Esophagus muscularis mucosa (tissue), 3 donors: ENCODE measurements around the gene DCTN5.

ENCODE experiments used
- POLR2A ChIP-seq: fragments of 450-650 bp; IDR thresholded peaks from one replicate; pipeline ENCODE4 v1.6.1; 2017; ENCODE audit warnings: antibody characterized with exemption, moderate library complexity, mild to moderate bottlenecking, low read depth
- POLR2AphosphoS5 ChIP-seq, 2 donors: sonication (generic); formaldehyde crosslinking; IDR thresholded peaks; one replicate each; pipeline ENCODE4 v1.6.1; 2017; ENCODE audit warnings: antibody characterized with exemption in 2 of 2
- TF ChIP-seq, protein P1 (sequence below), 3 experiments: fragments of 200-600 bp in 2 of 3; fragments of 450-650 bp in 1 of 3; sonication (generic) in 2 of 3; IDR thresholded peaks; one replicate each; pipeline ENCODE4 v1.5.1; 2017 to 2019; ENCODE audit warnings: antibody characterized with exemption in 3 of 3, mild to moderate bottlenecking in 2 of 3, moderate library complexity in 1 of 3

DNA sequence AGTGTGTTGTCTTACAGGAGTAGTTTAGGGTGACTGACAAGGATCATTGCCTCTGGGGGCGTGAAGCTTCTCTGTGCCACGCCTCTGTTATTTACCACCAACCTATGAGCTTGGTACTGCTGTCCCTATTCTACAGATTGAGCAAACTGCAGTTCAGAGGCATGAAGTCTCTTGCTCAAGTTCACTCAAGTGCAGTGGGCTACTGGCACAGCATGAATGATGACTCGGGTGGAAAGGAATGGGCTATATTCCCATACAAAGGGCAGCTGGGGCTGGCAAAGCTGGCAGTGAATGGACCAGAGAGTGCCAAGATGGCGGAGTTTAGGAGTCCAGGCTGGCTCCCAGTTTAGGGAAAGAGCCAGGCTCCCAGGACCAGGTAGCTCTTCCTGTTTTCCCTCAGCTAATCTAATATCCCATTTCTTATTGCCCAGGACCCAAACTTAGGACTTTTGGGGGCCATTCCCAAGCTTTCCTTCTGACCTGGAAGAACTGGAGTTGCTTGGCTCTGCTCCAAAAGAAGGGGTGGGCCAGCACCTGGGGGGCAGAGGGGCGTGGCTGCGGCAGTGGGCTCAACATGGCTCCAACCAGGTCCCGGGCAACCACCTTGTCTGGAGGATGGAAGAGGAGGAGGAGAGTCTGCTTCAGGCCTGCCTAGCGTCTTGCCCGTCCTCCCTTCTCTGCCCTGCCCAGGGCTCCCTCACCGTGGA lies 50.4 kb downstream of the DCTN5 start:
- TF ChIP-seq, protein P1, sequence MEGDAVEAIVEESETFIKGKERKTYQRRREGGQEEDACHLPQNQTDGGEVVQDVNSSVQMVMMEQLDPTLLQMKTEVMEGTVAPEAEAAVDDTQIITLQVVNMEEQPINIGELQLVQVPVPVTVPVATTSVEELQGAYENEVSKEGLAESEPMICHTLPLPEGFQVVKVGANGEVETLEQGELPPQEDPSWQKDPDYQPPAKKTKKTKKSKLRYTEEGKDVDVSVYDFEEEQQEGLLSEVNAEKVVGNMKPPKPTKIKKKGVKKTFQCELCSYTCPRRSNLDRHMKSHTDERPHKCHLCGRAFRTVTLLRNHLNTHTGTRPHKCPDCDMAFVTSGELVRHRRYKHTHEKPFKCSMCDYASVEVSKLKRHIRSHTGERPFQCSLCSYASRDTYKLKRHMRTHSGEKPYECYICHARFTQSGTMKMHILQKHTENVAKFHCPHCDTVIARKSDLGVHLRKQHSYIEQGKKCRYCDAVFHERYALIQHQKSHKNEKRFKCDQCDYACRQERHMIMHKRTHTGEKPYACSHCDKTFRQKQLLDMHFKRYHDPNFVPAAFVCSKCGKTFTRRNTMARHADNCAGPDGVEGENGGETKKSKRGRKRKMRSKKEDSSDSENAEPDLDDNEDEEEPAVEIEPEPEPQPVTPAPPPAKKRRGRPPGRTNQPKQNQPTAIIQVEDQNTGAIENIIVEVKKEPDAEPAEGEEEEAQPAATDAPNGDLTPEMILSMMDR (IDR thresholded peaks at IDR 0.05) = no peak
- TF ChIP-seq POLR2AphosphoS5 (IDR thresholded peaks at IDR 0.05) (no peak), POLR2A (no peak)
